Fibroblast of lung (primary cell): ENCODE results near the gene SLC22A4. TPM values are rescaled to one million over a fixed set of nuclear protein-coding genes. Genes with fewer than 3 reads are reported as not detected.

ENCODE experiments used
- DNase-seq, 2 donors: peaks; one replicate each; pipeline versions ENCODE4 v3.0.0 to v3.0.0-alpha.2; 2010; ENCODE audit warnings: low read depth in 2 of 2
- H2AFZ ChIP-seq: 2 replicates; pipeline ENCODE4 v1.5.1; 2012; ENCODE audit warnings: low read length, control low read depth, inconsistent platforms
- H3K27ac ChIP-seq: 2 replicates; pipeline ENCODE4 v1.5.1; 2011; ENCODE audit warnings: low read length, control low read depth; ENCODE audit not compliant: insufficient read depth
- H3K27me3 ChIP-seq: 2 replicates; pipeline ENCODE4 v1.5.1; 2011; ENCODE audit warnings: mild to moderate bottlenecking, low read length; ENCODE audit not compliant: control insufficient read depth, insufficient read depth
- H3K36me3 ChIP-seq: 2 replicates; pipeline ENCODE4 v1.5.1; 2011; ENCODE audit warnings: low read length; ENCODE audit not compliant: control insufficient read depth, insufficient read depth
- H3K4me1 ChIP-seq: 2 replicates; pipeline ENCODE4 v1.5.1; 2011; ENCODE audit warnings: low read length; ENCODE audit not compliant: control insufficient read depth, insufficient read depth; ENCODE audit errors: extremely low read depth
- H3K4me2 ChIP-seq: 2 replicates; pipeline ENCODE4 v1.5.1; 2011; ENCODE audit warnings: low read length, control low read depth; ENCODE audit not compliant: insufficient read depth; ENCODE audit errors: extremely low read depth
- H3K4me3 ChIP-seq, 4 experiments: fragments of 200-600 bp in 1 of 4; sonication (generic) in 1 of 4; replicated peaks in 1 of 4; 2 replicates each; pipeline ENCODE4 v1.5.1; 2011 to 2016; ENCODE audit warnings: low read length in 4 of 4, low read depth in 3 of 4, mild to moderate bottlenecking in 3 of 4, control low read depth in 2 of 4, inconsistent platforms in 1 of 4, mixed read lengths in 1 of 4; ENCODE audit not compliant: insufficient read depth in 1 of 4; ENCODE audit errors: control extremely low read depth in 1 of 4
- H3K79me2 ChIP-seq: 2 replicates; pipeline ENCODE4 v1.5.1; 2012; ENCODE audit warnings: mild to moderate bottlenecking, low read length, inconsistent platforms; ENCODE audit not compliant: control insufficient read depth, insufficient read depth
- H3K9ac ChIP-seq: 2 replicates; pipeline ENCODE4 v1.5.1; 2011; ENCODE audit warnings: mild to moderate bottlenecking, low read length, control low read depth; ENCODE audit not compliant: insufficient read depth
- H3K9me3 ChIP-seq: 2 replicates; pipeline ENCODE4 v1.5.1; 2012; ENCODE audit warnings: low read depth, low read length; ENCODE audit not compliant: control insufficient read depth, insufficient read depth
- H4K20me1 ChIP-seq: 2 replicates; pipeline ENCODE4 v1.5.1; 2011; ENCODE audit warnings: low read length; ENCODE audit not compliant: control insufficient read depth, insufficient read depth; ENCODE audit errors: extremely low read depth
- CTCF ChIP-seq, 2 donors: IDR thresholded peaks in 1 of 2; conservative IDR thresholded peaks in 1 of 2; 1 replicate in 1 of 2; 2 replicates in 1 of 2; pipeline ENCODE4 v1.5.1; 2011 to 2012; ENCODE audit warnings: low read length in 2 of 2, control low read depth in 1 of 2, inconsistent platforms in 1 of 2, low read depth in 1 of 2, mild to moderate bottlenecking in 1 of 2
- EZH2 ChIP-seq: IDR thresholded peaks from 2 replicates; pipeline ENCODE4 v1.5.1; 2012; ENCODE audit warnings: low read length, control low read depth, mild to moderate bottlenecking; ENCODE audit errors: missing control alignments
- polyA plus RNA-seq, 2 donors: library from polyadenylated mRNA; depleted of rRNA in 1 of 2; stranded (reverse) in 1 of 2; unstranded in 1 of 2; fragments of >200 nt; gene quantifications; 2 replicates each; pipeline ENCODE4 v1.2.1, GENCODE V29; 2011 to 2012; ENCODE audit warnings: missing spikeins in 1 of 2
- total RNA-seq: library from RNA; depleted of rRNA; stranded (reverse); fragments of >200 nt; gene quantifications from 2 replicates; pipeline ENCODE4 v1.2.1, GENCODE V29; 2014

Gene SLC22A4
- total and polyA plus RNA-seq, 2 donors (not counting 1 experiment from before 2014, with no cell fraction given), result 1.1 to 4.1 TPM

GRCh38 chr5:132358775-132359174, 64.6 kb downstream of the SLC22A4 start:
- DNase-seq, result no peak
- no peaks in the 10 kb centered on the region for H4K20me1 ChIP-seq

DNA sequence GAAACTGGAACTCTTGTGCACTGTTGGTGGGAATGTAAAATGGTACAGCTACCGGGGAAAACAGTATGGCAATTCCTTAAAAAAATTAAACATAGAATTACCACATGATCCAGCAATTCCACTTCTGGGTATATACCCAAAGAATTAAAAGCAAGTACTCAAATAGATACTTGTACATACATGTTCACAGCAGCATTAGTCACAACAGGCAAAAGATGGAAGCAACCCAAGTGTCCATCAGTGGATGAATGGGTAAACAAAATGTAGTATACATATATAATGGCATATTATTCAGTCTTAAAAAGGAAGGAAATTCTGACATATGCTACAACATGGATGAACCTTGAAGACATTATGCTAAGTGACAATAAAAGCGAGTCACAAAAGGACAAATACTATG, 67.9 kb downstream of the SLC22A4 start:
- no peak for DNase-seq
- no peak overlapping the region for H3K4me3 ChIP-seq
- TF ChIP-seq EZH2 (no peak), CTCF (conservative IDR thresholded peaks at IDR 0.05 in 1 of 2, IDR thresholded peaks at IDR 0.05 in 1 of 2; ENCODE audit: low read depth in 1 of 2, low read length in 2 of 2) (no peak)
- no peaks in the 10 kb centered on the region for H3K36me3 ChIP-seq
- no peaks in the 10 kb centered on the region for H3K79me2 ChIP-seq
- no peak overlapping the region for H2AFZ ChIP-seq
- H4K20me1 ChIP-seq, result no peaks in the 10 kb centered on the region
- peaks cover 3% of the 10 kb centered on the region for H3K4me1 ChIP-seq
- no peaks in the 10 kb centered on the region for H3K9me3 ChIP-seq
- no peak overlapping the region for H3K4me2 ChIP-seq
- H3K27ac ChIP-seq, result no peak overlapping the region
- H3K9ac ChIP-seq, result no peak overlapping the region
- no peaks in the 10 kb centered on the region for H3K27me3 ChIP-seq

More at GRCh38 chr5:132358775-132359174, 64.6 kb downstream of the SLC22A4 start:
- H3K9me3 ChIP-seq, result no peaks in the 10 kb centered on the region
- no peak overlapping the region for H3K27ac ChIP-seq
- no peak overlapping the region for H3K9ac ChIP-seq
- H3K4me3 ChIP-seq, result no peak overlapping the region
- H3K4me2 ChIP-seq, result no peak overlapping the region
- TF ChIP-seq CTCF (conservative IDR thresholded peaks at IDR 0.05 in 1 of 2, IDR thresholded peaks at IDR 0.05 in 1 of 2; ENCODE audit: low read depth in 1 of 2, low read length in 2 of 2) (no peak), EZH2 (no peak)
- H2AFZ ChIP-seq, result no peak overlapping the region
- H3K36me3 ChIP-seq, result no peaks in the 10 kb centered on the region
- peaks cover 3% of the 10 kb centered on the region for H3K4me1 ChIP-seq
- peaks cover 2% of the 10 kb centered on the region for H3K27me3 ChIP-seq
- H3K79me2 ChIP-seq, result no peaks in the 10 kb centered on the region

- Histone ChIP-seq H3K4me2 (no peak overlapping the region), H3K4me1 (peaks cover 3% of the 10 kb centered on the region), H3K9me3 (no peaks in the 10 kb centered on the region), H3K27ac (no peak overlapping the region), H3K27me3 (no peaks in the 10 kb centered on the region), H3K4me3 (no peak overlapping the region), H2AFZ (no peak overlapping the region), H3K9ac (no peak overlapping the region), H3K36me3 (no peaks in the 10 kb centered on the region), H3K79me2 (no peaks in the 10 kb centered on the region), H4K20me1 (no peaks in the 10 kb centered on the region)
- peak; percentile 85 to 94 for DNase-seq
- TF ChIP-seq EZH2 (no peak), CTCF (conservative IDR thresholded peaks at IDR 0.05 in 1 of 2, IDR thresholded peaks at IDR 0.05 in 1 of 2; ENCODE audit: low read depth in 1 of 2, low read length in 2 of 2) (no peak)
Measured at GRCh38 chr5:132363431-132364112, 69.4 kb downstream of the SLC22A4 start.
